Neuronal stem cell (in vitro differentiated cells): ENCODE data around the gene TTC29.

Experiments
- DNase-seq: peaks from one replicate; pipeline ENCODE4 v3.0.0-alpha.2; 2013; ENCODE audit warnings: low spot score
- H2AFZ ChIP-seq: one replicate; pipeline ENCODE4 v1.6.1; 2013; ENCODE audit warnings: mild to moderate bottlenecking, low read length, inconsistent platforms
- H2AK5ac ChIP-seq: 2 replicates; pipeline ENCODE4 v1.6.1; 2013; ENCODE audit warnings: low read depth, mild to moderate bottlenecking, inconsistent platforms, low read length, moderate library complexity, mixed read lengths
- H2BK120ac ChIP-seq: 2 replicates; pipeline ENCODE4 v1.6.1; 2013; ENCODE audit warnings: low read depth, mild to moderate bottlenecking, inconsistent platforms, low read length, moderate library complexity, mixed read lengths
- H2BK12ac ChIP-seq: one replicate; pipeline ENCODE4 v1.6.1; 2013; ENCODE audit warnings: low read length, inconsistent platforms
- H2BK15ac ChIP-seq: 2 replicates; pipeline ENCODE4 v1.6.1; 2013; ENCODE audit warnings: mild to moderate bottlenecking, low read length, inconsistent platforms, mixed read lengths
- H2BK5ac ChIP-seq: one replicate; pipeline ENCODE4 v1.6.1; 2013; ENCODE audit warnings: inconsistent platforms, mild to moderate bottlenecking, low read length, moderate library complexity
- H3K14ac ChIP-seq: one replicate; pipeline ENCODE4 v1.6.1; 2013; ENCODE audit warnings: low read length, inconsistent platforms
- H3K18ac ChIP-seq: 2 replicates; pipeline ENCODE4 v1.6.1; 2013; ENCODE audit warnings: low read length, inconsistent platforms
- H3K23ac ChIP-seq: 2 replicates; pipeline ENCODE4 v1.6.1; 2013; ENCODE audit warnings: low read depth, mild to moderate bottlenecking, mixed read lengths, low read length, inconsistent platforms; ENCODE audit not compliant: poor library complexity
- H3K27ac ChIP-seq: replicated peaks from 3 replicates; pipeline ENCODE4 v1.5.1; 2013; ENCODE audit warnings: low read length, inconsistent platforms
- H3K27me3 ChIP-seq, 3 experiments: 2 replicates each; pipeline ENCODE4 v1.6.1; 2013; ENCODE audit warnings: low read length in 3 of 3, mild to moderate bottlenecking in 2 of 3, inconsistent platforms in 1 of 3, low read depth in 1 of 3, mixed read lengths in 1 of 3, moderate library complexity in 1 of 3; ENCODE audit not compliant: control insufficient read depth in 3 of 3, insufficient read depth in 3 of 3
- H3K36me3 ChIP-seq, 2 donors: replicated peaks in 1 of 2; 2 replicates each; pipeline ENCODE4 v1.6.1; 2013; ENCODE audit warnings: low read length in 2 of 2; ENCODE audit not compliant: control insufficient read depth in 2 of 2, insufficient read depth in 2 of 2
- H3K4ac ChIP-seq: 2 replicates; pipeline ENCODE4 v1.6.1; 2013; ENCODE audit warnings: inconsistent platforms, mild to moderate bottlenecking, low read length, moderate library complexity
- H3K4me1 ChIP-seq, 2 donors: 1 replicate in 1 of 2; 2 replicates in 1 of 2; pipeline ENCODE4 v1.6.1; 2013; ENCODE audit warnings: low read length in 2 of 2, low read depth in 1 of 2; ENCODE audit not compliant: control insufficient read depth in 2 of 2, insufficient read depth in 1 of 2
- H3K4me2 ChIP-seq: one replicate; pipeline ENCODE4 v1.6.1; 2013; ENCODE audit warnings: mild to moderate bottlenecking, low read length, inconsistent platforms; ENCODE audit not compliant: insufficient read depth, poor library complexity, severe bottlenecking
- H3K4me3 ChIP-seq, 2 donors: 2 replicates each; pipeline ENCODE4 v1.5.1; 2013; ENCODE audit warnings: low read length in 2 of 2, mild to moderate bottlenecking in 2 of 2, inconsistent platforms in 1 of 2, moderate library complexity in 1 of 2
- H3K79me1 ChIP-seq: one replicate; pipeline ENCODE4 v1.6.1; 2013; ENCODE audit warnings: low read depth, mild to moderate bottlenecking, inconsistent platforms, low read length, moderate library complexity
- H3K9ac ChIP-seq: one replicate; pipeline ENCODE4 v1.6.1; 2013; ENCODE audit warnings: mild to moderate bottlenecking, low read depth, low read length, inconsistent platforms; ENCODE audit not compliant: poor library complexity
- H3K9me3 ChIP-seq, 2 donors: replicated peaks in 1 of 2; 2 replicates each; pipeline versions ENCODE3 to v1.6.1; 2013; ENCODE audit warnings: low read length in 2 of 2, mild to moderate bottlenecking in 2 of 2, inconsistent platforms in 1 of 2, low read depth in 1 of 2, mixed read lengths in 1 of 2, moderate library complexity in 1 of 2; ENCODE audit not compliant: control insufficient read depth in 2 of 2, insufficient read depth in 1 of 2
- H4K8ac ChIP-seq: one replicate; pipeline ENCODE4 v1.6.1; 2013; ENCODE audit warnings: low read depth, mild to moderate bottlenecking, inconsistent platforms, low read length, moderate library complexity
- H4K91ac ChIP-seq: one replicate; pipeline ENCODE4 v1.6.1; 2013; ENCODE audit warnings: low read length, low read depth, mild to moderate bottlenecking, inconsistent platforms; ENCODE audit not compliant: poor library complexity
- WGBS, 2 donors: extraction: QIAGEN DNeasy Blood & Tissue Kit; methylation state at CpG; one replicate each; pipeline ENCODE4 v1.1.7; 2013; ENCODE audit warnings: missing lambda C conversion rate in 2 of 2, mixed read lengths in 1 of 2; ENCODE audit not compliant: insufficient read length in 2 of 2, insufficient replicate concordance in 1 of 2; ENCODE audit errors: extremely low coverage in 2 of 2; 5-methylcytosine and 5-hydroxymethylcytosine counted together

The TTC29 gene

GRCh38 chr4:146927695-146928094 is 18.0 kb downstream of the TTC29 start:
- no peak overlapping the region for H2AFZ ChIP-seq
- no peak overlapping the region for H3K4me3 ChIP-seq
- no peak for DNase-seq
- no peak overlapping the region for H3K14ac ChIP-seq
- H3K4me2 ChIP-seq: no peak overlapping the region
- H4K8ac ChIP-seq: no peak overlapping the region
- no CpG with 5 or more reads among the region's 2 CpGs for WGBS, 2 donors
- H3K9me3 ChIP-seq: no peaks in the 10 kb centered on the region
- H3K27ac ChIP-seq: no peak overlapping the region
- H3K27me3 ChIP-seq: no peaks in the 10 kb centered on the region
- no peak overlapping the region for H2BK15ac ChIP-seq
- no peak overlapping the region for H2AK5ac ChIP-seq
- H3K18ac ChIP-seq: no peak overlapping the region
- H2BK120ac ChIP-seq: no peak overlapping the region
- H3K36me3 ChIP-seq: no peaks in the 10 kb centered on the region
- no peak overlapping the region for H3K23ac ChIP-seq
- H2BK12ac ChIP-seq: no peak overlapping the region
- H3K79me1 ChIP-seq: no peaks in the 10 kb centered on the region
- H3K4me1 ChIP-seq: no peaks in the 10 kb centered on the region
- no peak overlapping the region for H3K9ac ChIP-seq
- H3K4ac ChIP-seq: no peak overlapping the region
- H4K91ac ChIP-seq: no peak overlapping the region
- H2BK5ac ChIP-seq: no peak overlapping the region

- DNase-seq: peak; percentile 20
- H2BK15ac ChIP-seq: no peak overlapping the region
- H3K36me3 ChIP-seq: no peaks in the 10 kb centered on the region
These were observed 29.1 kb downstream of the TTC29 start for GRCh38 chr4:146916479-146917076.

GRCh38 chr4:146915132-146915531 is 30.5 kb downstream of the TTC29 start:
- no CpG with 5 or more reads among the region's 1 CpG for WGBS, 2 donors
- no peak overlapping the region for H3K4ac ChIP-seq

More at GRCh38 chr4:146916479-146917076, 29.1 kb downstream of the TTC29 start:
- Histone ChIP-seq H3K4me2 (no peak overlapping the region), H3K4me3 (no peak overlapping the region), H2BK5ac (no peak overlapping the region), H3K4ac (no peak overlapping the region), H3K23ac (no peak overlapping the region), H3K27ac (no peak overlapping the region), H2BK12ac (no peak overlapping the region), H3K79me1 (no peaks in the 10 kb centered on the region), H3K18ac (no peak overlapping the region), H2BK120ac (no peak overlapping the region), H3K4me1 (no peaks in the 10 kb centered on the region), H3K9ac (no peak overlapping the region), H3K14ac (no peak overlapping the region), H3K27me3 (peaks cover 0 to 5% (median 0%) of the 10 kb centered on the region in 3 experiments), H2AK5ac (no peak overlapping the region), H2AFZ (no peak overlapping the region), H3K9me3 (no peaks in the 10 kb centered on the region), H4K8ac (no peak overlapping the region), H4K91ac (no peak overlapping the region)

GRCh38 chr4:146900295-146900694 is 45.4 kb downstream of the TTC29 start:
- DNase-seq: no peak
- Histone ChIP-seq H3K23ac (no peak overlapping the region), H4K8ac (no peak overlapping the region), H3K4me3 (no peak overlapping the region), H2BK15ac (no peak overlapping the region), H3K4me1 (no peaks in the 10 kb centered on the region), H3K79me1 (no peaks in the 10 kb centered on the region), H2AFZ (no peak overlapping the region), H3K36me3 (no peaks in the 10 kb centered on the region), H2BK120ac (no peak overlapping the region), H3K18ac (no peak overlapping the region), H2BK12ac (no peak overlapping the region), H3K9me3 (no peaks in the 10 kb centered on the region), H2BK5ac (no peak overlapping the region), H3K27me3 (no peaks in the 10 kb centered on the region), H3K4ac (no peak overlapping the region), H2AK5ac (no peak overlapping the region), H4K91ac (no peak overlapping the region), H3K14ac (no peak overlapping the region), H3K27ac (no peak overlapping the region), H3K4me2 (no peak overlapping the region), H3K9ac (no peak overlapping the region)
- no CpG with 5 or more reads among the region's 5 CpGs for WGBS, 2 donors

More at GRCh38 chr4:146915132-146915531, 30.5 kb downstream of the TTC29 start:
- no peak overlapping the region for H2BK5ac ChIP-seq
- H3K18ac ChIP-seq: no peak overlapping the region
- H3K4me3 ChIP-seq: no peak overlapping the region
- H2BK15ac ChIP-seq: no peak overlapping the region
- no peak overlapping the region for H3K4me2 ChIP-seq
- no peak overlapping the region for H3K27ac ChIP-seq
- peaks cover 0 to 14% (median 0%) of the 10 kb centered on the region in 3 experiments for H3K27me3 ChIP-seq
- H4K8ac ChIP-seq: no peak overlapping the region
- no peak overlapping the region for H3K9ac ChIP-seq
- H4K91ac ChIP-seq: no peak overlapping the region
- H2BK120ac ChIP-seq: no peak overlapping the region
- H2AFZ ChIP-seq: no peak overlapping the region
- no peak overlapping the region for H3K23ac ChIP-seq
- H3K14ac ChIP-seq: no peak overlapping the region
- DNase-seq: no peak
- H3K9me3 ChIP-seq: no peaks in the 10 kb centered on the region
- H2AK5ac ChIP-seq: no peak overlapping the region
- no peaks in the 10 kb centered on the region for H3K4me1 ChIP-seq
- H2BK12ac ChIP-seq: no peak overlapping the region
- no peaks in the 10 kb centered on the region for H3K36me3 ChIP-seq
- no peaks in the 10 kb centered on the region for H3K79me1 ChIP-seq
